Measurements from ENCODE around the gene AFF3. TPM values are rescaled to one million over a fixed set of nuclear protein-coding genes. Genes with fewer than 3 reads are reported as not detected.

Gene AFF3
- total and polyA plus RNA-seq, 2 of the 8 experiments (the other 6 are each of a cell fraction or from before 2014, with no cell fraction given) = 0.27 to 3.0 TPM

- H4K20me1 ChIP-seq (replicated peaks in 1 of 2; ENCODE audit: control insufficient read depth in 1 of 2, insufficient read depth in 2 of 2, low read length in 2 of 2) = no peaks in the 10 kb centered on the region
- no peak overlapping the region for H3K27ac ChIP-seq (ENCODE audit: low read depth, low read length)
- H3K23me2 ChIP-seq (ENCODE audit: low read depth, low read length) = no peaks in the 10 kb centered on the region
- H4K5ac ChIP-seq (ENCODE audit: insufficient read length, low read depth, low read length) = no peak overlapping the region
- no peak for DNase-seq (ENCODE audit: low read depth in 1 of 2, low spot score in 2 of 2)
- H3K79me1 ChIP-seq (ENCODE audit: low read depth, low read length) = no peaks in the 10 kb centered on the region
- H4K8ac ChIP-seq (ENCODE audit: extremely low read depth, insufficient read depth, low read length) = no peak overlapping the region
- no peaks in the 10 kb centered on the region for H3K9me3 ChIP-seq (ENCODE audit: insufficient read depth in 2 of 2, low read depth in 1 of 2, low read length in 1 of 2)
- no peak overlapping the region for H3K56ac ChIP-seq (replicated peaks; ENCODE audit: insufficient read length, low read depth, low read length)
- no peak overlapping the region for H2BK12ac ChIP-seq (ENCODE audit: low read depth, low read length)
- no peak overlapping the region for H3K14ac ChIP-seq (ENCODE audit: insufficient read length)
- H3K36me3 ChIP-seq (ENCODE audit: control insufficient read depth in 2 of 4, insufficient read depth in 4 of 4, low read length in 3 of 4) = no peaks in the 10 kb centered on the region
- WGBS, 2 experiments (ENCODE audit: extremely low coverage in 1 of 2, insufficient coverage in 1 of 2, insufficient read length in 1 of 2, insufficient replicate concordance in 2 of 2, low coverage in 1 of 2, low lambda C conversion rate in 2 of 2, missing lambda C conversion rate in 1 of 2) = 84% methylated on average over 2 of the region's 3 CpGs; no CpG with 5 or more reads in 1 of the 2 experiments
- H3K4me1 ChIP-seq (replicated peaks in 1 of 4; ENCODE audit: control insufficient read depth in 3 of 4, insufficient read depth in 4 of 4, low read length in 3 of 4) = no peaks in the 10 kb centered on the region
- no peak overlapping the region for H3K18ac ChIP-seq (ENCODE audit: extremely low read depth, low read length)
- POLR2A ChIA-PET (ENCODE audit: partially characterized antibody) = interaction anchor here (0.6 kb wide), 1 partner anchor 268 kb away, joined by 3 read pairs; no protein-coding TSS in a partner anchor
- no peak for FAIRE-seq
- no peaks in the 10 kb centered on the region; a peak in 1 of 7 replicates for H3K27me3 ChIP-seq (replicated peaks in 1 of 4; ENCODE audit: control insufficient read depth in 3 of 4, extremely low read depth in 1 of 4, insufficient read depth in 3 of 4, low read length in 3 of 4)
- H3K9ac ChIP-seq (replicated peaks in 1 of 4; ENCODE audit: extremely low read depth in 1 of 4, low read depth in 3 of 4, low read length in 3 of 4) = no peak overlapping the region
- H3K79me2 ChIP-seq (ENCODE audit: control insufficient read depth in 1 of 2, insufficient read depth in 2 of 2, low read length in 2 of 2) = no peaks in the 10 kb centered on the region
- no peak overlapping the region for H3K23ac ChIP-seq (ENCODE audit: insufficient read length)
- no peak overlapping the region for H2BK5ac ChIP-seq (ENCODE audit: low read depth, low read length)
- H3K4me3 ChIP-seq (ENCODE audit: extremely low read depth in 1 of 4, insufficient read depth in 2 of 4, low read depth in 3 of 4, low read length in 4 of 4) = no peak overlapping the region
- no peak for TF ChIP-seq POLR2AphosphoS5 (IDR thresholded peaks at IDR 0.05; ENCODE audit: low read depth, low read length)
- TF ChIP-seq CREB1 (IDR thresholded peaks at IDR 0.05) = no peak
- no peak for TF ChIP-seq RNF2 (IDR thresholded peaks at IDR 0.05; ENCODE audit: borderline replicate concordance, low read depth, low read length, missing control alignments, poor library complexity, severe bottlenecking)
- H3K4ac ChIP-seq (replicated peaks; ENCODE audit: insufficient read length, low read depth, low read length) = no peak overlapping the region
- no peak overlapping the region for H4K91ac ChIP-seq (replicated peaks; ENCODE audit: insufficient read length, low read length)
- H2BK20ac ChIP-seq (ENCODE audit: low read length) = no peak overlapping the region
- CTCF ChIA-PET (ENCODE audit: partially characterized antibody) = interaction anchor here (1.2 kb wide), 1 partner anchor 7 kb away, joined by 3 read pairs; no protein-coding TSS in a partner anchor
- no peak overlapping the region for H3K4me2 ChIP-seq (ENCODE audit: insufficient read depth in 1 of 2, low read depth in 2 of 2, low read length in 2 of 2)
- H2BK15ac ChIP-seq (ENCODE audit: low read length) = no peak overlapping the region
- no peak overlapping the region for H2BK120ac ChIP-seq (replicated peaks; ENCODE audit: low read depth, low read length)
- no peak overlapping the region for H2AFZ ChIP-seq (ENCODE audit: low read length)
- no peak overlapping the region for H2AK5ac ChIP-seq (ENCODE audit: low read depth, low read length)
These were observed 8.9 kb upstream of the AFF3 start for GRCh38 chr2:100151310-100151709.
